BJ (cell line): Measurements from ENCODE around the gene CEP152. TPM values are rescaled to one million over a fixed set of nuclear protein-coding genes. Genes with fewer than 3 reads are reported as not detected.

Source experiments
- CTCF ChIA-PET: fragments of 350-600 bp; formaldehyde crosslinking; extraction: SDS; loops from one replicate; lab custom pipeline; 2021; ENCODE audit warnings: antibody characterized with exemption, inconsistent platforms; lab: Yijun Ruan, JAX
- POLR2A ChIA-PET: fragments of 300-600 bp; sonication (Branson Sonifier 250); formaldehyde crosslinking; extraction: SDS; loops from one replicate; lab custom pipeline; 2021; ENCODE audit warnings: antibody characterized with exemption; lab: Charles Lee
- DNase-seq: peaks from one replicate; pipeline ENCODE4 v3.0.0-alpha.2; 2011; ENCODE audit warnings: low read depth
- H3K27me3 ChIP-seq: 2 replicates; pipeline ENCODE4 v1.6.0; 2011; ENCODE audit warnings: low read length; ENCODE audit not compliant: control insufficient read depth, insufficient read depth
- H3K36me3 ChIP-seq: 2 replicates; pipeline ENCODE4 v1.5.1; 2011; ENCODE audit warnings: low read length; ENCODE audit not compliant: control insufficient read depth, insufficient read depth
- H3K4me3 ChIP-seq: 2 replicates; pipeline ENCODE4 v1.5.1; 2011; ENCODE audit warnings: low read depth, mild to moderate bottlenecking, control low read depth, low read length
- CTCF ChIP-seq: IDR thresholded peaks from 2 replicates; pipeline ENCODE4 v1.5.1; 2011; ENCODE audit warnings: low read depth, mild to moderate bottlenecking, control low read depth, inconsistent platforms, low read length, moderate library complexity; ENCODE audit not compliant: insufficient read depth
- polyA plus RNA-seq: library from polyadenylated mRNA; depleted of rRNA; stranded (reverse); fragments of >200 nt; gene quantifications from 2 replicates; pipeline ENCODE4 v1.2.3, GENCODE V29; 2011

CEP152 gene
- polyA plus RNA-seq, 1 experiment, result 0.77 TPM

- no peak for TF ChIP-seq CTCF
- Histone ChIP-seq H3K27me3 (no peaks in the 10 kb centered on the region), H3K4me3 (no peak overlapping the region), H3K36me3 (no peaks in the 10 kb centered on the region)
- peak; percentile 63 for DNase-seq
- CTCF ChIA-PET, result interaction anchor here (1.3 kb wide), 1 partner anchor 32 kb away, joined by 3 read pairs; no protein-coding TSS in a partner anchor
- POLR2A ChIA-PET, result no interaction called here
These were observed 56.9 kb downstream of the CEP152 start for GRCh38 chr15:48754011-48754410.

- no peak overlapping the region for H3K4me3 ChIP-seq
- no peaks in the 10 kb centered on the region for H3K36me3 ChIP-seq
- CTCF ChIA-PET, result interaction anchor here (0.7 kb wide), 1 partner anchor 28 kb away, joined by 3 read pairs; no protein-coding TSS in a partner anchor
- TF ChIP-seq CTCF, result no peak
- POLR2A ChIA-PET, result no interaction called here
- no peak for DNase-seq
- no peaks in the 10 kb centered on the region for H3K27me3 ChIP-seq
These were observed 59.3 kb downstream of the CEP152 start for GRCh38 chr15:48751595-48751994.

- no peaks in the 10 kb centered on the region for H3K27me3 ChIP-seq
- CTCF ChIA-PET, result no interaction called here
- TF ChIP-seq CTCF, result no peak
- peak; percentile 8 for DNase-seq
- H3K4me3 ChIP-seq, result no peak overlapping the region
- POLR2A ChIA-PET, result interaction anchor here (0.7 kb wide), 1 partner anchor 53 kb away, joined by 10 read pairs; no protein-coding TSS in a partner anchor
- H3K36me3 ChIP-seq, result no peaks in the 10 kb centered on the region
These were observed 62.3 kb downstream of the CEP152 start for GRCh38 chr15:48748535-48748934.

- POLR2A ChIA-PET, result no interaction called here
- CTCF ChIA-PET, result interaction anchor here (1.4 kb wide), 1 partner anchor 8 kb away, joined by 3 read pairs; no protein-coding TSS in a partner anchor
- no peaks in the 10 kb centered on the region for H3K36me3 ChIP-seq
- DNase-seq, result no peak
- TF ChIP-seq CTCF, result no peak
- no peak overlapping the region for H3K4me3 ChIP-seq
- no peaks in the 10 kb centered on the region for H3K27me3 ChIP-seq
These were observed 77.3 kb downstream of the CEP152 start for GRCh38 chr15:48733615-48734014.

- no peak for DNase-seq
- CTCF ChIA-PET, result no interaction called here
- Histone ChIP-seq H3K27me3 (no peaks in the 10 kb centered on the region), H3K4me3 (no peak overlapping the region), H3K36me3 (no peaks in the 10 kb centered on the region)
- no peak for TF ChIP-seq CTCF
- POLR2A ChIA-PET, result no interaction called here
These were observed 80.4 kb downstream of the CEP152 start for GRCh38 chr15:48730506-48730905.
